DOHH2 (cell line): ENCODE measurements around the gene FKBP1B.

ENCODE experiments used
- CTCF ChIP-seq: fragments of 200-600 bp; sonication (generic); IDR thresholded peaks from one replicate; pipeline ENCODE4 v1.5.1; 2014; ENCODE audit warnings: antibody characterized with exemption, mild to moderate bottlenecking, low read depth, low read length; ENCODE audit not compliant: poor library complexity, severe bottlenecking
- EZH2phosphoT487 ChIP-seq: fragments of 200-600 bp; sonication (generic); IDR thresholded peaks from 2 replicates; pipeline ENCODE4 v1.6.1; 2017; ENCODE audit warnings: borderline replicate concordance, mild to moderate bottlenecking, antibody characterized with exemption, low read length, moderate library complexity, mixed read lengths

GRCh38 chr2:24084386-24085199 is 35.1 kb downstream of the FKBP1B start, which contains the start of gene TP53I3:
- TF ChIP-seq CTCF (peak; percentile 97), EZH2phosphoT487 (no peak)
